Gastroesophageal sphincter (tissue), 3 donors: ENCODE measurements around the gene ZNF500.

Experiments used
- CTCF ChIP-seq, 4 experiments: fragments of 200-600 bp in 2 of 4; fragments of 450-650 bp in 2 of 4; sonication (generic) in 1 of 4; IDR thresholded peaks; one replicate each; pipeline ENCODE4 v1.5.1; 2017 to 2019; ENCODE audit warnings: antibody characterized with exemption in 4 of 4, mild to moderate bottlenecking in 2 of 4, moderate library complexity in 2 of 4
- POLR2A ChIP-seq, 2 donors: fragments of 450-650 bp; IDR thresholded peaks; one replicate each; pipeline ENCODE4 v1.6.1; 2017; ENCODE audit warnings: antibody characterized with exemption in 2 of 2, mild to moderate bottlenecking in 2 of 2, moderate library complexity in 1 of 2
- POLR2AphosphoS5 ChIP-seq: sonication (generic); formaldehyde crosslinking; IDR thresholded peaks from one replicate; pipeline ENCODE4 v1.6.1; 2017; ENCODE audit warnings: antibody characterized with exemption

DNA sequence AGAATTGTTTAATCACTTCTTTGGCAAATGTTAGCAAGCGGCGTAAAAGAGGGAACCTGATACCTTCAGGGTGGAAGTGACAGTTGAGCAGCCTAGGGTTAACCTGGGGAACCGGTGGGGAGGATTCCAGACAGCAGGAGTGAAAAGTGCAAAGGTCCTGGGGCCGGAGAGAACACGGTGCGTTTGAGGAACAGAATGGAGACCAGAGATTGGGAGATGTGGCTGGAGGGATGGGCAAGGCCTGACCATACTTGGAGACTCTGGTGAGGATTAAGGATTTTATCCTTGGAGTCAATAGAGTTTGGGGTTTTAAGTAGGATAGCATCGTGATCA, 2.3 kb upstream of the ZNF500 start:
- no peak for TF ChIP-seq CTCF (IDR thresholded peaks at IDR 0.05)
- TF ChIP-seq POLR2A (IDR thresholded peaks at IDR 0.05), result no peak
- no peak for TF ChIP-seq POLR2AphosphoS5
